ENCODE measurements around the gene GALK2.

The GALK2 gene

DNA sequence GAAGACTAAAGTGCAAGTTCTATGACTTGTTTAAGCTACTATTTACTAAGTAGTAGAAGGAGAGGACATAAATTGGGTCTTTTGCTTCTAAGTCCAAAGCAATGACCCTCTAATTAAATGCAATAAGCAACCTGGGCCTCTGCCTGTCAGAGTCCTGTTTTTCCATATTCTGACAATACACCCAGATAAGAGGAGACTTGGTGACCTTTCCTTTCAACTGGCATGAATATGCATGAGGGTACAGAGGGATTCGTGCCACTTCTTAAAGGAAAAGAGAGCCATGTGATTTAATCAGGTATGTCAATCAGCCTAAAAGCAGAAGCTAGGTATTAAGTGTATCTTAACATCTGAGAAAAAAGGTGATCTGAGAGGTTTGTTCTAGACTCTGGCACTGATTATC lies 202.3 kb downstream of the GALK2 start:
- Histone ChIP-seq H3K27me3 (ENCODE audit: control insufficient read depth in 1 of 2, insufficient read depth in 2 of 2, low read length in 2 of 2) (no peaks in the 10 kb centered on the region), H3K36me3 (ENCODE audit: insufficient read depth, low read length) (no peaks in the 10 kb centered on the region), H3K4me3 (ENCODE audit: low read depth in 1 of 2, low read length in 2 of 2) (no peak overlapping the region), H3K9ac (ENCODE audit: low read length) (no peak overlapping the region), H3K9me3 (ENCODE audit: low read length) (no peaks in the 10 kb centered on the region), H3K4me1 (ENCODE audit: insufficient read depth, low read length) (no peaks in the 10 kb centered on the region), H3K27ac (ENCODE audit: low read depth, low read length) (no peak overlapping the region)

DNA sequence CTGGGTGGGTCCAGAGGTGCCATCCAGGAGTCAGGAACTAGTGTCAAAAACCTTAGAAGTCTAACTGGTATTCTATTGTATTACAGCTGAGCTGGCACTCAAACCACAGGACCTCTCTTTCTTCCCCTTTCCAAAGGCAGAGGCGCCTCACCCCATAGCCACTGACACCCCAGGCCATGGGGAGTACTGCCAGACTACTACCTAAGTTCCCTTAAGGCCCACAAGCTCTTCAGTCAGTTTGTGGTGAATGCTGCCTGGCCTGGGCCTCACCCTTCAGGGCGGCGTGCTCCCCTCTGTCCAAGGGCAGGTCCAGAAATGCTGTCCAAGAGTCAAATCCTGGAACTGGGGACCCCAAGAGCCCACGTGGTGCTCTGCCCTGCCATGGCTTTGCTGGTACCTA lies 209.9 kb downstream of the GALK2 start:
- Histone ChIP-seq H3K27ac (ENCODE audit: low read depth, low read length) (no peak overlapping the region), H3K27me3 (ENCODE audit: control insufficient read depth in 1 of 2, insufficient read depth in 2 of 2, low read length in 2 of 2) (no peaks in the 10 kb centered on the region), H3K4me3 (ENCODE audit: low read depth in 1 of 2, low read length in 2 of 2) (no peak overlapping the region), H3K36me3 (ENCODE audit: insufficient read depth, low read length) (no peaks in the 10 kb centered on the region), H3K9me3 (ENCODE audit: low read length) (no peaks in the 10 kb centered on the region), H3K9ac (ENCODE audit: low read length) (no peak overlapping the region), H3K4me1 (ENCODE audit: insufficient read depth, low read length) (no peaks in the 10 kb centered on the region)

- H3K36me3 ChIP-seq (ENCODE audit: insufficient read depth, low read length) = no peaks in the 10 kb centered on the region
- no peak overlapping the region for H3K27ac ChIP-seq (ENCODE audit: low read depth, low read length)
- H3K4me3 ChIP-seq (ENCODE audit: low read depth in 1 of 2, low read length in 2 of 2) = no peak overlapping the region
- H3K9ac ChIP-seq (ENCODE audit: low read length) = no peak overlapping the region
- H3K4me1 ChIP-seq (ENCODE audit: insufficient read depth, low read length) = no peaks in the 10 kb centered on the region
- no peaks in the 10 kb centered on the region for H3K9me3 ChIP-seq (ENCODE audit: low read length)
- H3K27me3 ChIP-seq (ENCODE audit: control insufficient read depth in 1 of 2, insufficient read depth in 2 of 2, low read length in 2 of 2) = no peaks in the 10 kb centered on the region
Observed at GRCh38 chr15:49380912-49381311, 210.9 kb downstream of the GALK2 start.
